Adrenal gland (tissue), 5 donors: ENCODE data around the gene FOXO3.

Source experiments
- CTCF ChIP-seq, 6 experiments: fragments of 450-650 bp in 4 of 6; fragments of 200-600 bp in 2 of 6; sonication (generic) in 1 of 6; IDR thresholded peaks; 1 replicate in 5 of 6; 2 replicates in 1 of 6; pipeline versions ENCODE4 v1.5.1 to v1.8.0; 2016 to 2021; ENCODE audit warnings: antibody characterized with exemption in 6 of 6, mild to moderate bottlenecking in 2 of 6, moderate library complexity in 1 of 6
- POLR2A ChIP-seq, 2 donors: fragments of 450-650 bp; IDR thresholded peaks; one replicate each; pipeline ENCODE4 v1.6.1; 2017; ENCODE audit warnings: antibody characterized with exemption in 2 of 2, mild to moderate bottlenecking in 2 of 2, moderate library complexity in 1 of 2
- donor health status: DM: no; HTN: no; CAD: no.

- TF ChIP-seq CTCF (IDR thresholded peaks at IDR 0.05) (no peak), POLR2A (IDR thresholded peaks at IDR 0.05) (no peak)
Measured at GRCh38 chr6:108673602-108674001, 112.9 kb downstream of the FOXO3 start.
